SK-N-MC (cell line): Measurements from ENCODE around the gene SLCO4A1.

ENCODE experiments used
- EZH2 ChIP-seq: fragments of 200-600 bp; sonication (generic); IDR thresholded peaks from one replicate; pipeline ENCODE4 v1.6.1; 2017; ENCODE audit warnings: antibody characterized with exemption
- POLR2AphosphoS5 ChIP-seq: IDR thresholded peaks from 2 replicates; pipeline ENCODE4 v1.6.1; 2012; ENCODE audit warnings: mild to moderate bottlenecking, low read depth, low read length, borderline replicate concordance

- TF ChIP-seq EZH2 = no peak
- no peak for TF ChIP-seq POLR2AphosphoS5
Observed at GRCh38 chr20:62669249-62669648, 26.9 kb downstream of the SLCO4A1 start.
